Ovary (tissue), 3 donors: ENCODE measurements around the gene PPP2R5C.

ENCODE experiments used
- CTCF ChIP-seq, 3 donors: fragments of 450-650 bp in 2 of 3; fragments of 200-600 bp in 1 of 3; IDR thresholded peaks; one replicate each; pipeline versions ENCODE4 v1.5.1 to v1.8.0; 2016 to 2022; ENCODE audit warnings: antibody characterized with exemption in 3 of 3, mild to moderate bottlenecking in 1 of 3
- POLR2A ChIP-seq: fragments of 450-650 bp; IDR thresholded peaks from one replicate; pipeline ENCODE4 v1.6.1; 2017; ENCODE audit warnings: antibody characterized with exemption, mild to moderate bottlenecking, moderate library complexity
- donor health status: DM: no; HTN: no; CAD: no.

GRCh38 chr14:101732118-101732517 is 29.4 kb upstream of the PPP2R5C start:
- no peak for TF ChIP-seq POLR2A
- TF ChIP-seq CTCF (IDR thresholded peaks at IDR 0.05): no peak
